SIG-M5 (cell line): ENCODE data around the gene DEGS2.
"Not testable (repeated sequence)": the region's sequence is repeated elsewhere in the genome, so short reads cannot be mapped to it uniquely, and the experiment has no call there.

Experiments used
- DNase-seq: peaks from one replicate; lab custom pipeline; 2025; lab: John Stamatoyannopoulos, UW

Gene DEGS2

GRCh38 chr14:100178691-100179090, 19.2 kb upstream of the DEGS2 start:
- DNase-seq: no peak

- DNase-seq: no peak
These were observed 17.4 kb upstream of the DEGS2 start for GRCh38 chr14:100176811-100177327.

- DNase-seq: no peak
These were observed 13.9 kb upstream of the DEGS2 start for GRCh38 chr14:100173353-100173752.

- DNase-seq: no peak
These were observed 13.4 kb upstream of the DEGS2 start for GRCh38 chr14:100172811-100173210.

GRCh38 chr14:100170880-100171279, 11.4 kb upstream of the DEGS2 start:
- DNase-seq: no peak

- no peak for DNase-seq
These were observed 9.1 kb upstream of the DEGS2 start for GRCh38 chr14:100168506-100168905.

GRCh38 chr14:100165831-100166440, 6.5 kb upstream of the DEGS2 start:
- no peak for DNase-seq

- DNase-seq: no peak
These were observed 5.9 kb upstream of the DEGS2 start for GRCh38 chr14:100165376-100165775.

- DNase-seq: no peak
These were observed 1.1 kb upstream of the DEGS2 start for GRCh38 chr14:100160534-100160916.

- no peak for DNase-seq
These were observed 554 bp upstream of the DEGS2 start for GRCh38 chr14:100159865-100160533.

- no peak for DNase-seq
These were observed 815 bp downstream of the DEGS2 start for GRCh38 chr14:100158566-100159093.

- DNase-seq: not testable (repeated sequence)
These were observed 1.8 kb downstream of the DEGS2 start for GRCh38 chr14:100157548-100158232.

GRCh38 chr14:100156776-100157175, 2.7 kb downstream of the DEGS2 start:
- DNase-seq: no peak

- DNase-seq: no peak
These were observed 3.5 kb downstream of the DEGS2 start for GRCh38 chr14:100155756-100156616.

- no peak for DNase-seq
These were observed 4.3 kb downstream of the DEGS2 start for GRCh38 chr14:100155049-100155621.

- no peak for DNase-seq
These were observed 5.9 kb downstream of the DEGS2 start for GRCh38 chr14:100153560-100153959.

- no peak for DNase-seq
These were observed 7.4 kb downstream of the DEGS2 start for GRCh38 chr14:100152091-100152490.

GRCh38 chr14:100150932-100151587, 8.4 kb downstream of the DEGS2 start:
- DNase-seq: no peak

GRCh38 chr14:100149851-100150611, 9.4 kb downstream of the DEGS2 start:
- no peak for DNase-seq
